ENCODE measurements around the gene RIBC1. TPM values are rescaled to one million over a fixed set of nuclear protein-coding genes. Genes with fewer than 3 reads are reported as not detected.
A peak's percentile ranks its signal among the peaks of the same experiment; 100 is the strongest.

The RIBC1 gene
- total and polyA plus RNA-seq, 8 donors = 0.93 to 1.7 (median 1.4) TPM; not detected in 5

- TF ChIP-seq POLR2A (IDR thresholded peaks at IDR 0.05) (no peak), POLR2AphosphoS5 (IDR thresholded peaks at IDR 0.05) (peak in 2 of 3 donors; percentile 43 to 44)
These were observed 18.2 kb downstream of the RIBC1 start for GRCh38 chrX:53440621-53441517.

DNA sequence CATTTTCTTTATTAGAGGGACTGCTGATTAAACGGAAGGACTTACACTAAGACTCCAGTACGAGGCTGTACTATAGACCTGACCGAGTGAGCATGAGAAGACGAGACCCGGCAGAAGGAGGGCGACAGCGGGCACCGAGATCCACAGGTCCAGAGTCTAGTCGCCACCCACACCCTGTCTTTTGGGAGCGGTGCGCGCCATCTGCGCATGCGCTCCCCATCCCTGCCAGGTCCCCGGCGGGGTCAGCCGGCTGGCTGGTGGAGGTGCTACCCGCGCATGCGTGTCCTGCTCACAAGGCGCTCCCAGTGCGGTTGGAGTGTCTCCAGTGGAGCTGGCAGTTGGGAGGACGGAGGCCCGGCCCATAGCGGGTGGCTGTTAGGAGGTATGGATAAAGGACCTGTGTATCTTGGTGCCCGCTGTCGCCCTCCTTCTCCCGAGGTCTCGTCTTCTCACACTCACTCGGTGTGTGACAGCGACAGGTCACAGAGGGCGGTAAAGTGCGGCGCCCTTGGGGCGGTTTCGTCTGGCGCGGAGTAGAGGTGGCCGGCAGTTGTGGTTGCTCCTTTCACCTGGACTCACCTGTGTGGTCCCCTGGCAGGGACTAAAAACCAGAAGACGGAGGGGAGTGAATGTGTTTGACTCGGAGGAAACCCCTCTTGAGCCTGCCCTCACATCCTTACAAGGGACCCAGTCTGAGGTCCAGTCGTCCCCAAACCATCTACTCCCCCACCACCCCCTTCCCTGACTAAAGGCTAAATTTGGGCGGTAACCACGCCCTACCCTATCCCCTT, 19.1 kb downstream of the RIBC1 start:
- Histone ChIP-seq H3K4me3 (peak overlapping the region; percentile 32 to 41 (median 37)), H3K27ac (peak overlapping the region in 4 of 5 donors; percentile 47 to 77 (median 59)), H3K36me3 (no peaks in the 10 kb centered on the region), H3K9me3 (no peaks in the 10 kb centered on the region), H3K4me1 (peaks cover 0 to 19% (median 13%) of the 10 kb centered on the region in 4 donors), H3K27me3 (peaks cover 0 to 19% (median 0%) of the 10 kb centered on the region in 3 donors)
- 8 to 21% (median 14%) methylated on average over 14 to 44 of the region's 44 CpGs for WGBS, 5 donors
- DNase-seq = peak; percentile 84 to 86
- intact Hi-C loops (cut with DNase I; ENCODE audit: low total_unique reads) = loop anchor here (10.0 kb wide), 1 partner anchor 147 kb away; no protein-coding TSS in a partner anchor
- no peak for TF ChIP-seq EP300 (IDR thresholded peaks at IDR 0.05)
- TF ChIP-seq POLR2AphosphoS5 (IDR thresholded peaks at IDR 0.05) = peak in 1 of 3 donors; percentile 17

More at GRCh38 chrX:53440621-53441517, 18.2 kb downstream of the RIBC1 start:
- peak overlapping the region; percentile 47 to 77 (median 64) for H3K27ac ChIP-seq
- no peaks in the 10 kb centered on the region for H3K9me3 ChIP-seq
- H3K36me3 ChIP-seq = no peaks in the 10 kb centered on the region
- peaks cover 0 to 19% (median 0%) of the 10 kb centered on the region in 3 donors for H3K27me3 ChIP-seq
- WGBS, 5 donors = 11 to 37% (median 15%) methylated on average over 20 to 39 of the region's 39 CpGs
- peaks cover 0 to 19% (median 13%) of the 10 kb centered on the region in 4 donors for H3K4me1 ChIP-seq
- peak overlapping the region; percentile 32 to 41 (median 37) for H3K4me3 ChIP-seq
- peak; percentile 50 to 53 for DNase-seq
- intact Hi-C loops (cut with DNase I; ENCODE audit: low total_unique reads) = loop anchor here (10.0 kb wide), 1 partner anchor 146 kb away; no protein-coding TSS in a partner anchor

- Histone ChIP-seq H3K4me3 (no peak overlapping the region), H3K9me3 (no peaks in the 10 kb centered on the region), H3K4me1 (peaks cover 0 to 19% (median 13%) of the 10 kb centered on the region in 4 donors), H3K27me3 (peaks cover 0 to 19% (median 0%) of the 10 kb centered on the region in 3 donors), H3K27ac (peak overlapping the region in 2 of 5 donors; percentile 66 to 77), H3K36me3 (no peaks in the 10 kb centered on the region)
- intact Hi-C loops (cut with DNase I; ENCODE audit: low total_unique reads) = loop anchor here (10.0 kb wide), 1 partner anchor 147 kb away; no protein-coding TSS in a partner anchor
- TF ChIP-seq POLR2AphosphoS5 (IDR thresholded peaks at IDR 0.05) = no peak
- TF ChIP-seq EP300 (IDR thresholded peaks at IDR 0.05) = no peak
- TF ChIP-seq POLR2A (IDR thresholded peaks at IDR 0.05) = no peak
- TF ChIP-seq, protein P1, sequence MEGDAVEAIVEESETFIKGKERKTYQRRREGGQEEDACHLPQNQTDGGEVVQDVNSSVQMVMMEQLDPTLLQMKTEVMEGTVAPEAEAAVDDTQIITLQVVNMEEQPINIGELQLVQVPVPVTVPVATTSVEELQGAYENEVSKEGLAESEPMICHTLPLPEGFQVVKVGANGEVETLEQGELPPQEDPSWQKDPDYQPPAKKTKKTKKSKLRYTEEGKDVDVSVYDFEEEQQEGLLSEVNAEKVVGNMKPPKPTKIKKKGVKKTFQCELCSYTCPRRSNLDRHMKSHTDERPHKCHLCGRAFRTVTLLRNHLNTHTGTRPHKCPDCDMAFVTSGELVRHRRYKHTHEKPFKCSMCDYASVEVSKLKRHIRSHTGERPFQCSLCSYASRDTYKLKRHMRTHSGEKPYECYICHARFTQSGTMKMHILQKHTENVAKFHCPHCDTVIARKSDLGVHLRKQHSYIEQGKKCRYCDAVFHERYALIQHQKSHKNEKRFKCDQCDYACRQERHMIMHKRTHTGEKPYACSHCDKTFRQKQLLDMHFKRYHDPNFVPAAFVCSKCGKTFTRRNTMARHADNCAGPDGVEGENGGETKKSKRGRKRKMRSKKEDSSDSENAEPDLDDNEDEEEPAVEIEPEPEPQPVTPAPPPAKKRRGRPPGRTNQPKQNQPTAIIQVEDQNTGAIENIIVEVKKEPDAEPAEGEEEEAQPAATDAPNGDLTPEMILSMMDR (IDR thresholded peaks at IDR 0.05) = no peak
- DNase-seq = peak in 1 of 2 donors; percentile 10
- WGBS, 5 donors = 59 to 91% (median 76%) methylated on average over 1 of the region's 1 CpG; no CpG with 5 or more reads in 1 of the 5 donors
These were observed 19.6 kb downstream of the RIBC1 start for GRCh38 chrX:53442322-53442631.

- H3K36me3 ChIP-seq = no peaks in the 10 kb centered on the region
- peaks cover 0 to 12% (median 9%) of the 10 kb centered on the region in 4 donors for H3K4me1 ChIP-seq
- intact Hi-C loops (cut with DNase I; ENCODE audit: low total_unique reads) = loop anchor here (10.0 kb wide), 1 partner anchor 151 kb away; no protein-coding TSS in a partner anchor
- WGBS, 5 donors = 12 to 24% (median 18%) methylated on average over 6 of the region's 6 CpGs
- H3K27me3 ChIP-seq = peaks cover 0 to 7% (median 0%) of the 10 kb centered on the region in 3 donors
- no peak overlapping the region for H3K27ac ChIP-seq
- peak; percentile 44 to 52 for DNase-seq
- TF ChIP-seq POLR2AphosphoS5 (IDR thresholded peaks at IDR 0.05) = no peak
- TF ChIP-seq, protein P1 (IDR thresholded peaks at IDR 0.05) = peak in 3 of 7 experiments; percentile 29 to 37 (median 30)
- H3K4me3 ChIP-seq = no peak overlapping the region
- H3K9me3 ChIP-seq = no peaks in the 10 kb centered on the region
These were observed 23.3 kb downstream of the RIBC1 start for GRCh38 chrX:53445977-53446376.

GRCh38 chrX:53447441-53447840, 24.8 kb downstream of the RIBC1 start:
- no peaks in the 10 kb centered on the region for H3K4me1 ChIP-seq
- no peaks in the 10 kb centered on the region for H3K9me3 ChIP-seq
- peak in 1 of 2 donors; percentile 39 for DNase-seq
- intact Hi-C loops (cut with DNase I; ENCODE audit: low total_unique reads) = loop anchor here (10.0 kb wide), 1 partner anchor 153 kb away; no protein-coding TSS in a partner anchor
- 69 to 93% (median 71%) methylated on average over 2 of the region's 2 CpGs for WGBS, 5 donors
- no peak overlapping the region for H3K27ac ChIP-seq
- H3K4me3 ChIP-seq = no peak overlapping the region
- peaks cover 0 to 5% (median 0%) of the 10 kb centered on the region in 3 donors for H3K27me3 ChIP-seq
- H3K36me3 ChIP-seq = no peaks in the 10 kb centered on the region
- no peak for TF ChIP-seq EP300 (IDR thresholded peaks at IDR 0.05)
- TF ChIP-seq, protein P1 (IDR thresholded peaks at IDR 0.05) = no peak
- TF ChIP-seq POLR2A (IDR thresholded peaks at IDR 0.05) = no peak
- no peak for TF ChIP-seq POLR2AphosphoS5 (IDR thresholded peaks at IDR 0.05)

Data from stomach (tissue), 9 donors.